Mucosa of descending colon (tissue), 3 donors: ENCODE measurements around the gene ZSWIM5. TPM values are rescaled to one million over a fixed set of nuclear protein-coding genes. Genes with fewer than 3 reads are reported as not detected.

ENCODE experiments used
- ATAC-seq: fragments of 200-7000 bp; cut with Tn5 transposase; one replicate; pipeline ENCODE4 v1.9.1; 2020; ENCODE audit warnings: mild to moderate bottlenecking, moderate library complexity
- DNase-seq, 3 donors: peaks; one replicate each; pipeline ENCODE4 v3.0.0-alpha.2; 2020
- H3K36me3 ChIP-seq: fragments of 200-600 bp; one replicate; pipeline ENCODE4 v1.8.0; 2021; ENCODE audit warnings: low read depth, mild to moderate bottlenecking
- H3K4me1 ChIP-seq: fragments of 200-600 bp; one replicate; pipeline ENCODE4 v1.8.0; 2021; ENCODE audit warnings: low read depth, mild to moderate bottlenecking
- H3K4me3 ChIP-seq: fragments of 200-600 bp; one replicate; pipeline ENCODE4 v1.8.0; 2021; ENCODE audit warnings: mild to moderate bottlenecking
- H3K9me3 ChIP-seq: fragments of 200-600 bp; one replicate; pipeline ENCODE4 v1.8.0; 2021; ENCODE audit warnings: mild to moderate bottlenecking
- intact Hi-C, 2 donors: fragments of 100-400 bp; cut with DNase I in 1 of 2; cut with micrococcal nuclease in 1 of 2; formaldehyde crosslinking; loops; one replicate each; pipeline versions ENCODE4 v1.11.0 to v1.11.1; 2022; cut with DNase I, micrococcal nuclease
- total RNA-seq, 3 donors: library from RNA; stranded (reverse); fragmentation: NEBNext Ultra II Directional in 2 of 3; extraction: Animal tissue kit (Norgen Biotek cat#: 25700) in 2 of 3; gene quantifications; one replicate each; pipeline versions ENCODE4 v1.2.1 to v1.2.4, GENCODE V29; 2021 to 2023
- TF ChIP-seq, protein P1 (sequence below): fragments of 200-600 bp; IDR thresholded peaks from one replicate; pipeline ENCODE4 v1.8.0; 2022; ENCODE audit warnings: antibody characterized with exemption, mild to moderate bottlenecking
- donor health status: DM: no; HTN: no; CAD: no; lungs with moderate emphysema.
- donor health status: DM: no; HTN: no; CAD: no.
- donor health status: DM: no; HTN: yes; CAD: no.

ZSWIM5 gene
- total RNA-seq, 3 donors from 2014 or later = 6.9 to 16.5 (median 10.1) TPM

DNA sequence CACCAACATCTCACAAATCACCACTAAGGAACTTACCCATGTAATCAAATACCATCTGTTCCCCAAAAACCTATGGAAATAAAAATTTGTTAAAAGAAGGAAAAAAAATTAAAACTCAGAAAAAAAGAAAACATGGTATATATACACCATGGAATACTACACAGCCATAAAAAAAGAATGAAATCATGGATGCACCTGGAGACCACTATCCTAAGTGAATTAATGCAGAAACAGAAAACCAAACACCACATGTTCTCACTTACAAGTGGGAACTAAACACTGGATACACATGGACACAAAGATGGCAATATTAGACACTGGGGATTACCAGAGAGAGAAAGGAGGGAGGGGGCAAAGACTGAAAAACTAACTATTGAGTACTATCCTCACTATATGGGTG is 50.4 kb downstream of the ZSWIM5 start:
- ATAC-seq (no peak), DNase-seq (no peak)
- no peaks in the 10 kb centered on the region for H3K4me1 ChIP-seq
- no peaks in the 10 kb centered on the region for H3K9me3 ChIP-seq
- H3K4me3 ChIP-seq = no peak overlapping the region
- TF ChIP-seq, protein P1, sequence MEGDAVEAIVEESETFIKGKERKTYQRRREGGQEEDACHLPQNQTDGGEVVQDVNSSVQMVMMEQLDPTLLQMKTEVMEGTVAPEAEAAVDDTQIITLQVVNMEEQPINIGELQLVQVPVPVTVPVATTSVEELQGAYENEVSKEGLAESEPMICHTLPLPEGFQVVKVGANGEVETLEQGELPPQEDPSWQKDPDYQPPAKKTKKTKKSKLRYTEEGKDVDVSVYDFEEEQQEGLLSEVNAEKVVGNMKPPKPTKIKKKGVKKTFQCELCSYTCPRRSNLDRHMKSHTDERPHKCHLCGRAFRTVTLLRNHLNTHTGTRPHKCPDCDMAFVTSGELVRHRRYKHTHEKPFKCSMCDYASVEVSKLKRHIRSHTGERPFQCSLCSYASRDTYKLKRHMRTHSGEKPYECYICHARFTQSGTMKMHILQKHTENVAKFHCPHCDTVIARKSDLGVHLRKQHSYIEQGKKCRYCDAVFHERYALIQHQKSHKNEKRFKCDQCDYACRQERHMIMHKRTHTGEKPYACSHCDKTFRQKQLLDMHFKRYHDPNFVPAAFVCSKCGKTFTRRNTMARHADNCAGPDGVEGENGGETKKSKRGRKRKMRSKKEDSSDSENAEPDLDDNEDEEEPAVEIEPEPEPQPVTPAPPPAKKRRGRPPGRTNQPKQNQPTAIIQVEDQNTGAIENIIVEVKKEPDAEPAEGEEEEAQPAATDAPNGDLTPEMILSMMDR = no peak
- intact Hi-C loops = no loop called here
- H3K36me3 ChIP-seq = no peaks in the 10 kb centered on the region

- Histone ChIP-seq H3K36me3 (no peaks in the 10 kb centered on the region), H3K4me3 (no peak overlapping the region), H3K9me3 (no peaks in the 10 kb centered on the region), H3K4me1 (no peaks in the 10 kb centered on the region)
- TF ChIP-seq, protein P1 = no peak
- ATAC-seq = peak; percentile 52
- DNase-seq = peak in 1 of 3 donors; percentile 51
- intact Hi-C loops = no loop called here
These were observed 51.0 kb downstream of the ZSWIM5 start for GRCh38 chr1:45155423-45155822.

DNA sequence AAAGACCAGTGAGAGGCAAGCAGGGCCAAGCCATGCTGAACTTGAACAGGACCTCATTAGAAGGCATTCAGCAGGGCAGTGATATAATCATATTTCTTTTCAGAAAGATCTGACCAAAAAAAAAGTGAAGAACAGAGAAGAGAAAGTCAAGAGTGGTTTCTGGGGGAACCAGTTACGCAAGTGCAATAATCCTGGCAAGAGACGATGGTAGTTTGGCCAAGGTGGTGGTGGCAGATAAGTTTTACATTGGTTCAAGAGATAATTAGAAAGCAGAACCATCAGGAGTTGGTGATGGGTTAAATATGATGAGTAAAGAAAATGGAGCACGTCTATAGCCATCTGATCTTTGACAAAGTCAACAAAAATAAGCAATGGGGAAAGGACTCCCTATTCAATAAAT is 54.3 kb downstream of the ZSWIM5 start:
- no peaks in the 10 kb centered on the region for H3K36me3 ChIP-seq
- intact Hi-C loops = no loop called here
- H3K4me1 ChIP-seq = no peaks in the 10 kb centered on the region
- no peak overlapping the region for H3K4me3 ChIP-seq
- no peak for DNase-seq
- ATAC-seq = no peak
- TF ChIP-seq, protein P1 = no peak
- no peaks in the 10 kb centered on the region for H3K9me3 ChIP-seq

- H3K4me1 ChIP-seq = no peaks in the 10 kb centered on the region
- H3K9me3 ChIP-seq = no peaks in the 10 kb centered on the region
- intact Hi-C loops = no loop called here
- no peak for DNase-seq
- ATAC-seq = no peak
- H3K36me3 ChIP-seq = no peaks in the 10 kb centered on the region
- TF ChIP-seq, protein P1 = no peak
- no peak overlapping the region for H3K4me3 ChIP-seq
These were observed 58.1 kb downstream of the ZSWIM5 start for GRCh38 chr1:45148209-45148825.

DNA sequence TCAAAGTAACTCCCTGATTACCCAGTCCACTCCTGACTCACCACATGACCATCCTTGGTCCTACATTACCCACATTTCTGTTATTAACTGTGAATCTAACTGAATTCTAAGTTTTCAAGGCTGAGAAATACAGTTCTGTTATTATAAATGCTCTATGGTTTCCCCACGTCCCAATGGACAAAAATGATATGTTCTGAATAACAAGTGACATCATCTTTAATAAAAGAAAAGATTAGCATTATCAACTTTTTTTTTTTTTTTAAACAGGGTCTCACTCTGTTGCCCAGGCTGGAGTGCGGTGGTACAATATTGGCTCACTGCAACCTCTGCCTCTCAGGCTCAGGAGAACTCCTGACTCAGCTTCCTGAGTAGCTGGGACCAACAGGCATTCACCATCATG is 59.6 kb downstream of the ZSWIM5 start:
- peaks cover 5% of the 10 kb centered on the region for H3K4me1 ChIP-seq
- DNase-seq (no peak), ATAC-seq (no peak)
- H3K9me3 ChIP-seq = no peaks in the 10 kb centered on the region
- no peaks in the 10 kb centered on the region for H3K36me3 ChIP-seq
- TF ChIP-seq, protein P1 = no peak
- H3K4me3 ChIP-seq = no peak overlapping the region
- intact Hi-C loops = no loop called here
